HL-60 (cell line): ENCODE measurements around the gene ZSCAN2.
"Not testable (repeated sequence)": the region's sequence is repeated elsewhere in the genome, so short reads cannot be mapped to it uniquely, and the experiment has no call there.

Source experiments
- GABPA ChIP-seq: IDR thresholded peaks from 2 replicates; pipeline ENCODE4 v1.6.1; 2012; ENCODE audit warnings: low read depth
- POLR2AphosphoS5 ChIP-seq: IDR thresholded peaks from 2 replicates; pipeline ENCODE4 v1.6.1; 2012; ENCODE audit warnings: low read depth
- TF ChIP-seq, protein P1 (sequence below): IDR thresholded peaks from one replicate; pipeline ENCODE4 v1.5.1; 2011; ENCODE audit warnings: low read length, control low read depth, inconsistent platforms; ENCODE audit not compliant: insufficient read depth
- TF ChIP-seq, protein P2 (sequence below): IDR thresholded peaks from 2 replicates; pipeline ENCODE4 v1.6.1; 2012; ENCODE audit warnings: low read depth; ENCODE audit not compliant: insufficient replicate concordance

- TF ChIP-seq, protein P1, sequence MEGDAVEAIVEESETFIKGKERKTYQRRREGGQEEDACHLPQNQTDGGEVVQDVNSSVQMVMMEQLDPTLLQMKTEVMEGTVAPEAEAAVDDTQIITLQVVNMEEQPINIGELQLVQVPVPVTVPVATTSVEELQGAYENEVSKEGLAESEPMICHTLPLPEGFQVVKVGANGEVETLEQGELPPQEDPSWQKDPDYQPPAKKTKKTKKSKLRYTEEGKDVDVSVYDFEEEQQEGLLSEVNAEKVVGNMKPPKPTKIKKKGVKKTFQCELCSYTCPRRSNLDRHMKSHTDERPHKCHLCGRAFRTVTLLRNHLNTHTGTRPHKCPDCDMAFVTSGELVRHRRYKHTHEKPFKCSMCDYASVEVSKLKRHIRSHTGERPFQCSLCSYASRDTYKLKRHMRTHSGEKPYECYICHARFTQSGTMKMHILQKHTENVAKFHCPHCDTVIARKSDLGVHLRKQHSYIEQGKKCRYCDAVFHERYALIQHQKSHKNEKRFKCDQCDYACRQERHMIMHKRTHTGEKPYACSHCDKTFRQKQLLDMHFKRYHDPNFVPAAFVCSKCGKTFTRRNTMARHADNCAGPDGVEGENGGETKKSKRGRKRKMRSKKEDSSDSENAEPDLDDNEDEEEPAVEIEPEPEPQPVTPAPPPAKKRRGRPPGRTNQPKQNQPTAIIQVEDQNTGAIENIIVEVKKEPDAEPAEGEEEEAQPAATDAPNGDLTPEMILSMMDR: not testable (repeated sequence)
- TF ChIP-seq GABPA, POLR2AphosphoS5: not testable (repeated sequence)
- TF ChIP-seq, protein P2, sequence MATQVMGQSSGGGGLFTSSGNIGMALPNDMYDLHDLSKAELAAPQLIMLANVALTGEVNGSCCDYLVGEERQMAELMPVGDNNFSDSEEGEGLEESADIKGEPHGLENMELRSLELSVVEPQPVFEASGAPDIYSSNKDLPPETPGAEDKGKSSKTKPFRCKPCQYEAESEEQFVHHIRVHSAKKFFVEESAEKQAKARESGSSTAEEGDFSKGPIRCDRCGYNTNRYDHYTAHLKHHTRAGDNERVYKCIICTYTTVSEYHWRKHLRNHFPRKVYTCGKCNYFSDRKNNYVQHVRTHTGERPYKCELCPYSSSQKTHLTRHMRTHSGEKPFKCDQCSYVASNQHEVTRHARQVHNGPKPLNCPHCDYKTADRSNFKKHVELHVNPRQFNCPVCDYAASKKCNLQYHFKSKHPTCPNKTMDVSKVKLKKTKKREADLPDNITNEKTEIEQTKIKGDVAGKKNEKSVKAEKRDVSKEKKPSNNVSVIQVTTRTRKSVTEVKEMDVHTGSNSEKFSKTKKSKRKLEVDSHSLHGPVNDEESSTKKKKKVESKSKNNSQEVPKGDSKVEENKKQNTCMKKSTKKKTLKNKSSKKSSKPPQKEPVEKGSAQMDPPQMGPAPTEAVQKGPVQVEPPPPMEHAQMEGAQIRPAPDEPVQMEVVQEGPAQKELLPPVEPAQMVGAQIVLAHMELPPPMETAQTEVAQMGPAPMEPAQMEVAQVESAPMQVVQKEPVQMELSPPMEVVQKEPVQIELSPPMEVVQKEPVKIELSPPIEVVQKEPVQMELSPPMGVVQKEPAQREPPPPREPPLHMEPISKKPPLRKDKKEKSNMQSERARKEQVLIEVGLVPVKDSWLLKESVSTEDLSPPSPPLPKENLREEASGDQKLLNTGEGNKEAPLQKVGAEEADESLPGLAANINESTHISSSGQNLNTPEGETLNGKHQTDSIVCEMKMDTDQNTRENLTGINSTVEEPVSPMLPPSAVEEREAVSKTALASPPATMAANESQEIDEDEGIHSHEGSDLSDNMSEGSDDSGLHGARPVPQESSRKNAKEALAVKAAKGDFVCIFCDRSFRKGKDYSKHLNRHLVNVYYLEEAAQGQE: not testable (repeated sequence)
These were observed 44.1 kb upstream of the ZSCAN2 start for GRCh38 chr15:84556690-84557089.
